ENCODE results near the gene UBAP2. TPM values are rescaled to one million over a fixed set of nuclear protein-coding genes. Genes with fewer than 3 reads are reported as not detected.

The UBAP2 gene
- total RNA-seq, 1 donor from 2014 or later, result 121 TPM

- Histone ChIP-seq H3K27ac (ENCODE audit: low read depth, low read length) (no peak overlapping the region), H3K4me3 (ENCODE audit: low read length in 3 of 3) (no peak overlapping the region), H3K9ac (ENCODE audit: low read depth in 1 of 3, low read length in 3 of 3) (no peak overlapping the region), H3K4me1 (ENCODE audit: control insufficient read depth in 3 of 3, insufficient read depth in 3 of 3, low read length in 3 of 3) (peaks cover 9 to 35% (median 27%) of the 10 kb centered on the region in 3 donors), H3K9me3 (ENCODE audit: control insufficient read depth in 3 of 3, low read length in 3 of 3) (no peaks in the 10 kb centered on the region), H3K36me3 (ENCODE audit: control insufficient read depth in 3 of 3, insufficient read depth in 3 of 3, low read length in 3 of 3) (peaks cover 61 to 76% (median 73%) of the 10 kb centered on the region in 3 donors), H3K27me3 (ENCODE audit: control insufficient read depth in 3 of 3, insufficient read depth in 3 of 3, low read length in 3 of 3) (no peaks in the 10 kb centered on the region)
These were observed 121.0 kb downstream of the UBAP2 start for GRCh38 chr9:33927694-33928093.

GRCh38 chr9:33926746-33927485 is 121.8 kb downstream of the UBAP2 start:
- Histone ChIP-seq H3K27ac (ENCODE audit: low read depth, low read length) (no peak overlapping the region), H3K9me3 (ENCODE audit: control insufficient read depth in 3 of 3, low read length in 3 of 3) (no peaks in the 10 kb centered on the region), H3K4me1 (ENCODE audit: control insufficient read depth in 3 of 3, insufficient read depth in 3 of 3, low read length in 3 of 3) (peaks cover 9 to 35% (median 27%) of the 10 kb centered on the region in 3 donors), H3K9ac (ENCODE audit: low read depth in 1 of 3, low read length in 3 of 3) (no peak overlapping the region), H3K36me3 (ENCODE audit: control insufficient read depth in 3 of 3, insufficient read depth in 3 of 3, low read length in 3 of 3) (peaks cover 61 to 75% (median 74%) of the 10 kb centered on the region in 3 donors), H3K27me3 (ENCODE audit: control insufficient read depth in 3 of 3, insufficient read depth in 3 of 3, low read length in 3 of 3) (no peaks in the 10 kb centered on the region), H3K4me3 (ENCODE audit: low read length in 3 of 3) (no peak overlapping the region)

DNA sequence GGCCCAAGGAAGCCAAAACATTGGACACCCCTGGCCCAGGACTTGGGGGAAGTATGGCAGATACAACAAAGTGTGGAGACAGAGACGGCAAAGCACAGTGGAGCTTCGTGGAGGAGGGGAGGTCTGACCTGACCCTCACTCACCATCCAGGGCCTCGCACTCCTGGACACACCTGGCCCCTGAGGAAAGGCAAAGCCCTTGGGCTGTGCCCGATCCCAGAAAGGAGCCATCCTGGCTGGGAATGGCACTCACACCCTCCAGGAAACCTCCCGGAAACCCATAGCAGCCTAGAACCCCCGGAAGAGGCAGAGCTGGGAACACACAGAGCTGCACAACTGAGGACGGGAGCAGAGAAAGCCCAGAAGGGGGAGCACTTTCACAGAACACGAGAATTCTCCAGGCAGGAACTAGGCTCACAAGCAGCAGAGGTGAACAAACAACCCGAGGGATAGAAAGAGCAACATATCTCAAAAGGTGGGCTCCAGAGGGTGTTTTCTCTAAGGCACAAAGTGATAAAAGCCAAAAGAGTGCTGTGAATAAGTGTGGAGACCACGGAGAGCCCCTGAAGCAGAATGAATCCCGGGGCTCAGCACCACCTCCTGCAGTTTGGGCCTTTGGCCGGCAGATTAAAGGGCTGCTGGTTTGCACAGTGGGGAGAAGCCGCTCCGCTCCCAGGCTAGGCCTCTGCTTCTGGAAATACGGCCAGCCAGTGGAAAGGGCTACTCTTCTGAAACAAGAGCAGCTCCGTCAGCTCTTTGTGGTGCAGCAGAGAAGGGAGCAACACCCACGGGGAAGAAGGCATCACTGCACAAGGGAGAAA is 123.5 kb downstream of the UBAP2 start:
- H3K4me3 ChIP-seq (ENCODE audit: low read length in 3 of 3), result no peak overlapping the region
- peaks cover 9 to 35% (median 27%) of the 10 kb centered on the region in 3 donors for H3K4me1 ChIP-seq (ENCODE audit: control insufficient read depth in 3 of 3, insufficient read depth in 3 of 3, low read length in 3 of 3)
- H3K36me3 ChIP-seq (ENCODE audit: control insufficient read depth in 3 of 3, insufficient read depth in 3 of 3, low read length in 3 of 3), result peaks cover 60 to 82% (median 78%) of the 10 kb centered on the region in 3 donors
- no peaks in the 10 kb centered on the region for H3K9me3 ChIP-seq (ENCODE audit: control insufficient read depth in 3 of 3, low read length in 3 of 3)
- peak overlapping the region in 1 of 3 donors; percentile 54 for H3K9ac ChIP-seq (ENCODE audit: low read depth in 1 of 3, low read length in 3 of 3)
- peak overlapping the region; percentile 52 for H3K27ac ChIP-seq (ENCODE audit: low read depth, low read length)
- H3K27me3 ChIP-seq (ENCODE audit: control insufficient read depth in 3 of 3, insufficient read depth in 3 of 3, low read length in 3 of 3), result no peaks in the 10 kb centered on the region

DNA sequence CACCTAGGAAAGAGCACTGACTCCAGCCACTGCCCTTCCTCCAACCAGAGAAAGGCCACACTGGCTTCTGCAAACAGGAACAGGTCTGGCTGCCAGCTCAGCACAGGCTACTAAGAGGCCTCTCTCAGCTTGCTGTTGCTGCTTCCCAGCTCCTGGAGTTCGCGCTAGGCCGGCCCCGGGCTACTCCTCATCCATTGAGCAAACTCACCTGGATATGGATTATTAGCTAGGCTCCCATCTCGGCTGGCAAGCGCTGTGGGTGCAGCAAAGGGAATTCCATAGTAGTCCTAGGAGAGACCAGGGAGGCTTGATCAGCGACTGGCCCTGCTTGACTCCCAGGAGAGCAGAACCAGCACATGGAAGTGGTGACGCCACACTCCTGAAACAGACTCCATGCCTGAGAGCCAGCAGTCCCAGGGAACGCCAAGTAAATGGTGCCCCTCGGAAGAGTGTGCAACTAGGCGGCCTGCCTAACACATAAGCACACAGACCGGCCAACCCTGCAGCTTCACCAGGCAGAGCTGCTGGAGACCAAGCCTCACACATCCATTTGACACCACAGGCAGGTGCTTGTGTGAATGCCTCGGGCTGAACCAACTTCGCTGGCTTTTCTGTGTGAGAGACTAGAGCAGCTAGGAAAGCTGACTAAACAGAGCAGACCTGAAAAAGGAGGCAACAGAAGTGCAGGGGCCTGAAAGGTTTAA is 124.5 kb downstream of the UBAP2 start:
- H3K9ac ChIP-seq (ENCODE audit: low read depth in 1 of 3, low read length in 3 of 3), result peak overlapping the region in 2 of 3 donors; percentile 7 to 50
- no peaks in the 10 kb centered on the region for H3K9me3 ChIP-seq (ENCODE audit: control insufficient read depth in 3 of 3, low read length in 3 of 3)
- no peaks in the 10 kb centered on the region for H3K27me3 ChIP-seq (ENCODE audit: control insufficient read depth in 3 of 3, insufficient read depth in 3 of 3, low read length in 3 of 3)
- peaks cover 9 to 35% (median 27%) of the 10 kb centered on the region in 3 donors for H3K4me1 ChIP-seq (ENCODE audit: control insufficient read depth in 3 of 3, insufficient read depth in 3 of 3, low read length in 3 of 3)
- H3K4me3 ChIP-seq (ENCODE audit: low read length in 3 of 3), result no peak overlapping the region
- H3K27ac ChIP-seq (ENCODE audit: low read depth, low read length), result peak overlapping the region; percentile 52
- peaks cover 62 to 83% (median 76%) of the 10 kb centered on the region in 3 donors for H3K36me3 ChIP-seq (ENCODE audit: control insufficient read depth in 3 of 3, insufficient read depth in 3 of 3, low read length in 3 of 3)

DNA sequence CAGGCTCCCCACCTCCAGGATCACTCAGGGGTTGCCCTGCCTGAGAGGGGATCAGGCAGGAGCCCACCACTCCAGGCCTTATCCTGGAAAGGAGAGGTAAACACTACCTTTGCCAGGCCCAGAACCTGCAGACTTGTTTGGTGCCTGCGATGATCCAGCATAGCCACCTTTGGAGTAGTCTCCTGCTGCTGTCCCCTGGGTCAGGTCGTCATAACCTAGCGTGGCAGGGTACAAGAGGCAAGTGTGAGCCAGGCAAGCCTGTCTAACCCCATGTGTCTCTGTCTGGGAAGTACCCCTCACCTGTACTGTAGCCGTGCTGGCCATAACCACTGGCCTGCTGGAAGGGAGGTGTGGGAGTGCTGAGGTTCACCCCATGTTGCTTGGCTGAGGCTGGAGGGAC is 125.6 kb downstream of the UBAP2 start:
- Histone ChIP-seq H3K9me3 (ENCODE audit: control insufficient read depth in 3 of 3, low read length in 3 of 3) (no peaks in the 10 kb centered on the region), H3K27me3 (ENCODE audit: control insufficient read depth in 3 of 3, insufficient read depth in 3 of 3, low read length in 3 of 3) (no peaks in the 10 kb centered on the region), H3K9ac (ENCODE audit: low read depth in 1 of 3, low read length in 3 of 3) (peak overlapping the region in 1 of 3 donors; percentile 50), H3K4me3 (ENCODE audit: low read length in 3 of 3) (no peak overlapping the region), H3K4me1 (ENCODE audit: control insufficient read depth in 3 of 3, insufficient read depth in 3 of 3, low read length in 3 of 3) (peaks cover 9 to 35% (median 27%) of the 10 kb centered on the region in 3 donors), H3K27ac (ENCODE audit: low read depth, low read length) (no peak overlapping the region), H3K36me3 (ENCODE audit: control insufficient read depth in 3 of 3, insufficient read depth in 3 of 3, low read length in 3 of 3) (peaks cover 66 to 83% (median 77%) of the 10 kb centered on the region in 3 donors)

DNA sequence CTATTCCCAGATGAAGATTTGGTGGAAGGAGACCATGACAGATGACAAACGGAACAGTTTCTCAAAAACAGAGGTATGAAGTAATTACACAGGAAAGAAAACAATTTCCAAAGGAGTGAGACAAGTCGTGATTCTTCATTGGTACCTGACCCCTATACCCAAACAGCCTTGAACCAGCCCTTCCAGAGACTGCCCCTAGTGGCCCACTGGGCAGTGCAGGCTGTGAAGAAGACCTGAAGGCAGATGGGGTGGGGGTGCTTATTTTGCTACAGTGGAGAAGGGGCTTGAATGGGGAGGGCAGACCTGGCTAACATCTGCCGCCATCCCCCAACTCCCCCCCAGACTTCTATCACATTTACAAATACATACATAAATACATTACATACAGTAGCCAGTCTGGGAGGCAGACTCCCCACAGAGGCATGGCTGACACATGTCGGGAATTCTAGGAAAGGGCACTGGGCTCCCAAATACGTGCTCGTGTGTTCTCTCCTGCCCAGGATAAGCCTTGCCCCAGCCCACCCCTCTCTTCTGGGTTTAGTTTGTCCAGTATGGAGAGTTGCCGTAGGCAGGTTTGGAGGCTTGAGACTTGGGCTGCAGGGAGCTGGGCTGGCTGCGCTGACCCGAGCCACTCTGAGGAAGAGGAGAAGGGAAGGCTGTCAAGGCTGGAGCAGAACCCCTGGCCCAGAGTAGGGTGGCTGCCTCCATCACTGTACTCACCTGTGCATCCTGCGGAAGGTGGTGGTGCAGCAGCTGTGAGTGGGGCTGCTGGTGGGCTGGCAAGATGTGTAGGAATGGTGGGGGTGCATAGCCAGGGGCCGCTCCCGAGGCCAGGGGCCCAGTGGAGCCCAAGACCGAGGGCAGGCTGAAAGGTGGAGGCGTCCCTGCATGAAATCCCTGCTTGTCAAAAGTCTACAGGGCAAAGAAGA is 126.5 kb downstream of the UBAP2 start:
- H3K9ac ChIP-seq (ENCODE audit: low read depth in 1 of 3, low read length in 3 of 3), result no peak overlapping the region
- H3K27ac ChIP-seq (ENCODE audit: low read depth, low read length), result no peak overlapping the region
- H3K4me1 ChIP-seq (ENCODE audit: control insufficient read depth in 3 of 3, insufficient read depth in 3 of 3, low read length in 3 of 3), result peaks cover 9 to 35% (median 27%) of the 10 kb centered on the region in 3 donors
- peaks cover 64 to 77% (median 76%) of the 10 kb centered on the region in 3 donors for H3K36me3 ChIP-seq (ENCODE audit: control insufficient read depth in 3 of 3, insufficient read depth in 3 of 3, low read length in 3 of 3)
- no peaks in the 10 kb centered on the region for H3K9me3 ChIP-seq (ENCODE audit: control insufficient read depth in 3 of 3, low read length in 3 of 3)
- no peak overlapping the region for H3K4me3 ChIP-seq (ENCODE audit: low read length in 3 of 3)
- no peaks in the 10 kb centered on the region for H3K27me3 ChIP-seq (ENCODE audit: control insufficient read depth in 3 of 3, insufficient read depth in 3 of 3, low read length in 3 of 3)

GRCh38 chr9:33919276-33919897 is 129.3 kb downstream of the UBAP2 start:
- no peaks in the 10 kb centered on the region for H3K9me3 ChIP-seq (ENCODE audit: control insufficient read depth in 3 of 3, low read length in 3 of 3)
- no peak overlapping the region for H3K9ac ChIP-seq (ENCODE audit: low read depth in 1 of 3, low read length in 3 of 3)
- peaks cover 0 to 16% (median 12%) of the 10 kb centered on the region in 3 donors for H3K4me1 ChIP-seq (ENCODE audit: control insufficient read depth in 3 of 3, insufficient read depth in 3 of 3, low read length in 3 of 3)
- H3K36me3 ChIP-seq (ENCODE audit: control insufficient read depth in 3 of 3, insufficient read depth in 3 of 3, low read length in 3 of 3), result peaks cover 49 to 69% (median 57%) of the 10 kb centered on the region in 3 donors
- H3K4me3 ChIP-seq (ENCODE audit: low read length in 3 of 3), result no peak overlapping the region
- H3K27ac ChIP-seq (ENCODE audit: low read depth, low read length), result no peak overlapping the region
- H3K27me3 ChIP-seq (ENCODE audit: control insufficient read depth in 3 of 3, insufficient read depth in 3 of 3, low read length in 3 of 3), result no peaks in the 10 kb centered on the region

DNA sequence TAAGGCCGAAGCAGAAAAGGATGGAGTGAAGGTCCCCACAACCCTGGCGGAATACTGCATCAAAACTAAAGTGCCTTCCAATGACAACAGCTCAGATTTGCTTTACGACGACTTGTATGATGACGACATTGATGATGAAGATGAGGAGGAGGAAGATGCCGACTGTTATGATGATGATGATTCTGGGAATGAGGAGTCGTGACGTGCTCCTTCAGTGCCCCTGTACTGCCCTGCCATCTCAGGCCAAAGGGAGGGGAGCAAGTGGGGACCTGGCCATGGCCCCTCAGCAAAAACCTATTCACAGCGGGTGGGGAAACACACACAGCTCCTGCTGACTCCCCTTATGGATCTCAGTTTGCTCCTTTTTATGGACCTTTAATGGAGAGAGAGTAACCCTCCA is 131.7 kb downstream of the UBAP2 start:
- H3K27me3 ChIP-seq (ENCODE audit: control insufficient read depth in 3 of 3, insufficient read depth in 3 of 3, low read length in 3 of 3), result no peaks in the 10 kb centered on the region
- no peak overlapping the region for H3K27ac ChIP-seq (ENCODE audit: low read depth, low read length)
- no peak overlapping the region for H3K4me3 ChIP-seq (ENCODE audit: low read length in 3 of 3)
- H3K4me1 ChIP-seq (ENCODE audit: control insufficient read depth in 3 of 3, insufficient read depth in 3 of 3, low read length in 3 of 3), result no peaks in the 10 kb centered on the region
- H3K9ac ChIP-seq (ENCODE audit: low read depth in 1 of 3, low read length in 3 of 3), result no peak overlapping the region
- H3K9me3 ChIP-seq (ENCODE audit: control insufficient read depth in 3 of 3, low read length in 3 of 3), result no peaks in the 10 kb centered on the region
- peaks cover 32 to 52% (median 43%) of the 10 kb centered on the region in 3 donors for H3K36me3 ChIP-seq (ENCODE audit: control insufficient read depth in 3 of 3, insufficient read depth in 3 of 3, low read length in 3 of 3)

Data from skeletal muscle tissue (tissue), 4 donors.